ENCODE measurements around the gene IL3. TPM values are rescaled to one million over a fixed set of nuclear protein-coding genes. Genes with fewer than 3 reads are reported as not detected.

Gene IL3
- total RNA-seq, 1 donor from 2014 or later, result not detected

DNA sequence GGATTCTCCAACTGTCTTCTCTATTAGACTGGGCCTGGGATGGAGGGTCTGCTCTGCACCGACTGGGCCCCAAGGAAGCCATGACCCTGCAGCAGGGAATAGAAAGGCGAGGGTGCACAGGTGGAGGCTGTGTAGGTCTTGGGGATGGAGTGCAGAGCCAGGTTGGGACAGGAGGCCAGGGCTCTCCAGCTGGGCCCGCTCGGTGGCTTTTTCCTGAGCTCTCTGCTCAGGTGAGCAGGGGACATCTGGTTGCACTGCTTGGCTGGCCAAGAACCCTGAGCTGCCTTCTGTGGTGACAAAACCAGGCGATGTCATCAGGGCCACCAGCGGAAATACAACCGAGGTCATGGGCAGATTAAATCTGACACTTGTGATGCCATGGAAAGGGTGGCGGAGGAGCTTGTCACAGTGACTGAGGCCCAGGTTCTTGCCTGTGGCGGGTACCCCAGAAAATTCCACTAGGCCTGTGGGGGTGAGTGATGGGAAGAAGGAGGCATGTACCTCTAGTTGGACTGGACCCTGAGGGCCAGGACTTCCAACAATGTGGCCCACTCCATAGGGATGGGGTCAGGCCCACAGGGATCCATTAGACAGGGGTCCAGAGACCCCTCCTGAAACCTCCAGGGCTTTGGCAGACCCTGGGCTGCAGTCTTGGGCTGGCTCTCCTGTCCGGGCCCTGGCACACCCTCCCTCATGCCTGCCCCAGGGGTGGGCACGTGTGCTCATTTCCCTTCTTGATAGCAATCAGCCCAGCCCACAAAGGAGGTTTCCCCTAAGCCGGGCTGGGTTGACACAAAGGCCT lies 4.4 kb upstream of the IL3 start:
- Mint-ChIP-seq H3K27me3 (ENCODE audit: unreplicated experiment) (peaks cover 9% of the 10 kb centered on the region), H3K4me1 (ENCODE audit: low read depth, unreplicated experiment) (peaks cover 7% of the 10 kb centered on the region), H3K36me3 (ENCODE audit: unreplicated experiment) (no peaks in the 10 kb centered on the region), H3K4me3 (ENCODE audit: unreplicated experiment) (no peak overlapping the region), H3K9me3 (ENCODE audit: unreplicated experiment) (peaks cover 1% of the 10 kb centered on the region), H3K27ac (ENCODE audit: unreplicated experiment) (no peak overlapping the region)
- TF ChIP-seq, protein P1, sequence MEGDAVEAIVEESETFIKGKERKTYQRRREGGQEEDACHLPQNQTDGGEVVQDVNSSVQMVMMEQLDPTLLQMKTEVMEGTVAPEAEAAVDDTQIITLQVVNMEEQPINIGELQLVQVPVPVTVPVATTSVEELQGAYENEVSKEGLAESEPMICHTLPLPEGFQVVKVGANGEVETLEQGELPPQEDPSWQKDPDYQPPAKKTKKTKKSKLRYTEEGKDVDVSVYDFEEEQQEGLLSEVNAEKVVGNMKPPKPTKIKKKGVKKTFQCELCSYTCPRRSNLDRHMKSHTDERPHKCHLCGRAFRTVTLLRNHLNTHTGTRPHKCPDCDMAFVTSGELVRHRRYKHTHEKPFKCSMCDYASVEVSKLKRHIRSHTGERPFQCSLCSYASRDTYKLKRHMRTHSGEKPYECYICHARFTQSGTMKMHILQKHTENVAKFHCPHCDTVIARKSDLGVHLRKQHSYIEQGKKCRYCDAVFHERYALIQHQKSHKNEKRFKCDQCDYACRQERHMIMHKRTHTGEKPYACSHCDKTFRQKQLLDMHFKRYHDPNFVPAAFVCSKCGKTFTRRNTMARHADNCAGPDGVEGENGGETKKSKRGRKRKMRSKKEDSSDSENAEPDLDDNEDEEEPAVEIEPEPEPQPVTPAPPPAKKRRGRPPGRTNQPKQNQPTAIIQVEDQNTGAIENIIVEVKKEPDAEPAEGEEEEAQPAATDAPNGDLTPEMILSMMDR (IDR thresholded peaks at IDR 0.05; ENCODE audit: partially characterized antibody, unreplicated experiment), result no peak
- DNase-seq, result peak; percentile 2

DNA sequence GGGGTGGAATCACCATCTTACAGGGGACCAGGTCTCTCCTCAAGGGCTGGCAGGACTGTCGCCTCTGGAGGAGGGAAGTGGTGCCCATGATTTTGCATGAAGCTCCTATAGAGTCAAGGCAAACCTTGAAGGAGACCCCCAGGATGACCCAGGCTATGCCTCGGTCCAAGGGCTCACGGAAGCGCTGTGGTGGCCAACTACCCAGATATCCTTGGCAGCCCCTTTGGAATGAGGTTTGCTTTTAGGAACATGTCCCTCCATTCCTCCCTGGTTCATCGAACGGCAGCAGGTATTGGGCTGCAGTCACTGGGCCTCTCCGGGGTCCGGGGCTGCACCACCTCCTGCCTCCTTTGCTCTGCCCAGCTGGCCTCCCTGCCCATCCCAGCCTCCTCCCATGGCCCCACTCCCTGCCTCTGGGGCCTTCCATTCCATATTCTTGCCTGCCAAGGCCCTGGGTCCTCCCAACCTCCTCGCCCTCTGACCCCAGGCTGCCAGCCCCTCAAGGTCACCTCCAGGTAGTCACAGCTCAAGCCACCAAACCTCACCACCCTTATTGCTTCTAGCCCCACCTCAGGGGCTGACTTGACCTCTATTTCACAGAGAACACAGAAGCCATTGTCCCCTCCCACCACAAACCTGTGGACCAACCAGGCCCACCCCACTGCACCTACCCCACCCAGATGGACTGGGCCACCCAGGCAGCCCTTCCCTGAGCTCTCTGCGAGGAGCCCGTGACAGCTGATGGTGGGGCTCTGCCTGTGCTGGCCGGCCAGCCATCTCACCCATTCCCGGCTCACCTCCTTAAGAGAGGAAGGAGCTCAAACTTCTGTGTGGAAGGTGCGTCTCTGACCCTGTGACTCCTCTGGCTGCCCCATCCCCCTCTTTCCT lies 3.6 kb upstream of the IL3 start:
- Mint-ChIP-seq H3K36me3 (ENCODE audit: unreplicated experiment) (no peaks in the 10 kb centered on the region), H3K4me1 (ENCODE audit: low read depth, unreplicated experiment) (no peaks in the 10 kb centered on the region), H3K27me3 (ENCODE audit: unreplicated experiment) (peaks cover 5% of the 10 kb centered on the region), H3K4me3 (ENCODE audit: unreplicated experiment) (no peak overlapping the region), H3K27ac (ENCODE audit: unreplicated experiment) (no peak overlapping the region), H3K9me3 (ENCODE audit: unreplicated experiment) (peaks cover 1% of the 10 kb centered on the region)
- TF ChIP-seq, protein P1 (IDR thresholded peaks at IDR 0.05; ENCODE audit: partially characterized antibody, unreplicated experiment), result no peak
- DNase-seq, result peak; percentile 7

DNA sequence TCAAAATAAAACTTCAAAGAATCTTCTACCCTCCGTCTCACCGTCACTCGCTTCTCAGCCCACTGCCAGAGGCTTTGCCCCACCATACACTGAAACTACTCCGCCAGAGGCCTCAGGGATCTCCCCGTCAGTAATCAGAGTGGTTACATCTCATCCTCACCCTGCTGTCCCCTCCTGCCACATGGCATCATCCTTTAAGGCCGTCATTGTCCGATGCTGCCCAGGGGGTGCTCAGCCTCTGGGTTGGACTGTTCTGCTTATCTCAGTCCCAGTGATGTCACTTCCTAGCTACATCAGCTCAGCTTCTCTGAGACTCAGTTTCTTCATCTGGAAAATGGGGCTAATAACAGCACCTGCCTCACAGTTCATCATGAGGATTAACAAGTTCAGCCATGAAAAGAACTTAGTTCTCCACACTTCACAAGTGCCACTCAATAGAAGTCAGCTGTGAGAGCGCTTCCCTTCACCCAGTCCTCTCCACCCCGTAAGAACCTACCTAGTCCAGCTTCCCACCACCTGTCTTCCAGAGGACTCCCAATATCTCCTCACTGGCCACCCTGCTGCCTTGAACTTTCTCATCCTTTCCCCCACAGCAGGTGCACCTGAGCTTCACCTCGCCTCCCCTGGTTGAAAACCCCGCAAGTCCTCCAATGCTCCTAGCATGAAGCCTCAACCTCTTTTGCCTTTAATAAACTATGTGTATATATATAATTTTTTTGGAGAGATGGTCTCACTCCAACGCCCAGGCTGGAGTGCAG lies 2.8 kb upstream of the IL3 start:
- DNase-seq, result peak; percentile 1
- H3K9me3 Mint-ChIP-seq (ENCODE audit: unreplicated experiment), result peaks cover 1% of the 10 kb centered on the region
- no peaks in the 10 kb centered on the region for H3K4me1 Mint-ChIP-seq (ENCODE audit: low read depth, unreplicated experiment)
- no peak overlapping the region for H3K27ac Mint-ChIP-seq (ENCODE audit: unreplicated experiment)
- no peaks in the 10 kb centered on the region for H3K36me3 Mint-ChIP-seq (ENCODE audit: unreplicated experiment)
- H3K4me3 Mint-ChIP-seq (ENCODE audit: unreplicated experiment), result no peak overlapping the region
- TF ChIP-seq, protein P1 (IDR thresholded peaks at IDR 0.05; ENCODE audit: partially characterized antibody, unreplicated experiment), result no peak
- H3K27me3 Mint-ChIP-seq (ENCODE audit: unreplicated experiment), result peaks cover 3% of the 10 kb centered on the region

DNA sequence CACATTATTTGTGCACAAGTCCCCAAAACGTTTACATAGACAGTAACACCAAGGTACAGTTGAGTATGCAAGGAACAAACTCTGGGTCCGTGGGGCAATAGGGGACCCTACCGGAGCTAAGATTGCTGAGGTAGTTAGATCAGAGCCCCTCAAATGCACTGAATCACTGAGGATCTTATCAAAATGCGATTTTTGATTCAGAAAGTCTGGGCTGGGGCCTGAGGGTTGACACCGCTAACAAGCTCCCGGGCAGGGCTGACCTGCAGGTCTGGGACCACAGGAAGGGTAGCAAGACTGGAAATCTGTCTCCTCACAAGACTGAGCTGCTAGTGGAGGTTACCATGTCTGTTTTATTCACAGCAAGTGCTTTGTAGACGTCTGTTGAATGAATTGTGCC lies 1.8 kb upstream of the IL3 start:
- DNase-seq, result peak; percentile 5
- Mint-ChIP-seq H3K27me3 (ENCODE audit: unreplicated experiment) (peaks cover 6% of the 10 kb centered on the region), H3K4me3 (ENCODE audit: unreplicated experiment) (no peak overlapping the region)

More for the DNA sequence above, 1.8 kb upstream of the IL3 start:
- TF ChIP-seq, protein P1 (IDR thresholded peaks at IDR 0.05; ENCODE audit: partially characterized antibody, unreplicated experiment), result no peak
- Mint-ChIP-seq H3K4me1 (ENCODE audit: low read depth, unreplicated experiment) (no peaks in the 10 kb centered on the region), H3K9me3 (ENCODE audit: unreplicated experiment) (peaks cover 1% of the 10 kb centered on the region), H3K27ac (ENCODE audit: unreplicated experiment) (no peak overlapping the region), H3K36me3 (ENCODE audit: unreplicated experiment) (no peaks in the 10 kb centered on the region)

All from glutamatergic neuron (in vitro differentiated cells).